GM21528 (cell line): ENCODE results near the gene MMP8.

Experiments
- ATAC-seq: cut with Tn5 transposase; IDR thresholded peaks from one replicate; pipeline ENCODE4 v1.9.1; 2021; ENCODE audit warnings: mild to moderate bottlenecking, moderate library complexity; ENCODE audit not compliant: unreplicated experiment, low FRiP score

Gene MMP8

DNA sequence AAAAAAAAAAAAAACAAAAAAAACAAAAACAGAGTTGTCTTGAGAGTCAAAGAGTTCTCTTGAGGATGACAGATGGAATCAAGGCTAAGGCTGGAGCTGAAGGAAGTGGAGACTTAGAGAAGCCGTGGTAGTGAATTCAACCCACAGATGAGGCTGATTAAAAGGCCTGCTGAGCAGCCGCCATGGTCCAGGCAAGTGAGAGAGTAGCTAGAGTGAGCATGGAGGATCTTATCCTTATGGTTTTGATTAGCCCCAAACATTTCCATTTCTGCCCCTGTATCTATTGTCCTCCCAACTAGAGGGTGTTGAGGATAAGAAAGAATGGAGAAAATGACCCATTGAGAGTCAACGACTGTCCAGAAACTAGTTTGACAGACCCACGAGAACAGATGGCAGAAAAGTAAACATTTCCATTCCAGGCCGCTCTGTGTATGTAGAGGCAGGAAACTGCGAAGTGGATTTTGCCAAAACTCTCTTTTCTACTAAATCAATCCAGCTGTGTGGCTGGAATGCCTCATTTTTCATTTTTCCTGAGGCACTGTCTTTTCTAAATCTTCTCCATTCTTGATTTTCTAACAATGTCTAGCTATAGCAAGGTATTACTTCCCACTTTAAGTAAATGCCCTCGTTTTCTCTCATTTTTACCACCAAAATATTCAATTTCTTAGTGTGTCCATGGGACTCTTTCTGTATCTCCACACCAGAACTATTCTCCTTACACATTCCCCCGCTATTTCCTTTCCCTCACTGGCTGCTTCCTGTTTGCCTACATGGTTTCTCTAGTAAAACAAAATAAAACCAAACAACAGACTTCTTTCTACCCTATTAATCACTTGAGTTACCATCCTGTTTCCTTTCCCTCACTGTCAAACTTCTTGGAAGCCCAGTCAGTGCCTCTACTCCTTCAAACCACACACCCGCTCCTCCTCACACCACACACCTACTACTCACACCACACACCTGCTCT is 5.4 kb upstream of the MMP8 start:
- no peak for ATAC-seq

DNA sequence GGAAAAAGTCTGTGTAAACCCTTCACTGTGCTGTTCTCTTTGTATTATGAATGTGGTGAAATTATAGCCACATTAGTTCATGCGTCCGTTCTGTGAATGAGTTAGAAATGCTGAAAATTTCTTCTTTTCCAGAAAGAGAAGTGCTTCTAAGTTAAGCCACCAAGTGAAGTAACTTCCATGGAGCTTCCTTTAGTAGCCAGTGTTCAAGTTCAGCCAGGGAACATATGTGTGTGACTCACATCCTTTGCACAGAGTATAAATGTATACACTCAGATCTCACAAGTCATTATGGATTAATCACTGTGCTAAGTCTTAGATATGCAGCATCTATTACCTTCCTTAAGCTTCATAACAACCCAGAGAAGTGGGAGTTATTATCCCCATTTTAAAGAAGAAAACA is 3.1 kb upstream of the MMP8 start:
- ATAC-seq, result no peak

DNA sequence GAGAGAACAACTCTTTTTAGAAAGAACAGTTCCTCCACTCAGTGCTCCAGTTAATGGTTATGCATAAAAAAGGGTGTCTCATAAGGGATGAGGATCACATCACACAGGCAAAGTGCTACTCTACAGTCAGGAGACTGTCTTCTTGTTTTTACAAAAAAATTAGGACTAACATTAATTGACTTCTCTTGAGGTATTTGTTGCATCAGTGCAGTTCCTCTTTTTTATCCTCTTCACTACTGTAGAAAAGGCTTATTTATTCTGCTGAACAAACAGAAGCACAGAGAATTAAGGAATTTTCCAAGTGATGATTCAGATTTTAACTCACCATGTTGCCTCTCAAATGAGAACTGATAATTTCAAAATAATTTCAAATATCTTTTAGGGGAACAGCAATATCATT is 1.9 kb downstream of the MMP8 start:
- no peak for ATAC-seq

GRCh38 chr11:102719620-102720277 is 5.0 kb downstream of the MMP8 start:
- ATAC-seq, result no peak

- no peak for ATAC-seq
These were observed 7.5 kb downstream of the MMP8 start for GRCh38 chr11:102717280-102717679.

- no peak for ATAC-seq
These were observed 8.2 kb downstream of the MMP8 start for GRCh38 chr11:102716527-102716926.

GRCh38 chr11:102712137-102712536 is 12.6 kb downstream of the MMP8 start:
- ATAC-seq, result no peak

DNA sequence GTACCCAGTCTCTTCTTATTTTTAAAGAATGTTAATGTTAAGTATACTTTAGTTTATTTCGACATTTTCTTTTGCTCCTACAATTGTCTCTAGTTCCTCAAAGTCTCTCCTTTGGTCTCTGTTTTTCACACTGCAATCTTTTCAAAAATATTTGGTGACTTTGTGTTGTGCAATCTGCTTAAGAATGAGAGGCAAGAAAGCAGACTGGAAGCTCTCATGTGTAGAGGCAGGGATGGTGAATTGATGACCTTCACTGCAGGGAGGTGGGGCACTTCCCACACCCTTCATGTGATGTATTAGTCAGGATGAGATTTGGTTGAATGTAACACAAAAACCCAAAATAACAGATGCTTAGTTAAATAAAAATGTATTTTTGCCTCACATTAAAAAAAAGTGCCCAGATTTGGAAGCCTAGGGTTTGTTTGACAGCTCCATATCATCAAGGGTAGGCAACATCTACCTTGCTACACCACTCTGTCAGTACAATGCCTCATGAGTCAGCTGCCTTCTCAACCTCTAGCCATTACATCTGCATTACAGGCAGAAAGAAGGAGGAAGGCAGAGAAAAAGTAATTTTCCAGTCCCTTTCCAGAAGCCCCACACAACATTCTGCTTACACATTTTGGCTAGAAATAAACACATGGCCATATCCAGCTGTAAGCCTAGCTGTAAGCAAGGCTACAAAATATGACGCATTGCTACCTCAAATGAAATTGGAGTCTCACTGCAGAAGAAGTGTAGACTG is 15.4 kb downstream of the MMP8 start:
- no peak for ATAC-seq

- ATAC-seq, result no peak
These were observed 16.1 kb downstream of the MMP8 start for GRCh38 chr11:102708654-102709053.

DNA sequence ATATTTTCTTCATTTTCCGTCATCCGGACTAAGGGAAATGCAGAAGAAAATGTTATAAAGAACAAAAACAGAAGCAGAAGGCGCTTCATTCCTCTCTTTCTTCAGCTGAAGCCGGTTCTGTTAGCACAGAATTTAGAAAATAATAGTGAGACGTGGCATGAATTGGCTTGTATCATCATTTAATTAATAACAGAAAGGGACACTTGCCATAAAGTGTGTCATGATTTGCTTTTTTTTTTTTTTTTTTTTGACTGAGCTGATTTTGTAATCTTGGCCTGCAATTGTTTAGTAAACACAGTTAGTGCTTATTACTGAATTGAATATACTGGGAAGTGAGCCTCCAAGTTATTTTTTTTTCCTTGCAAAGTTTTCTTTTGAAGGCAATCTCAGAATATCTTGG is 19.1 kb downstream of the MMP8 start, which contains the start of gene MMP27:
MMP27 (minus strand) TSS at position 144 of the 400 bp plus-strand sequence; CDS start at position 89, 55 bp downstream.
- ATAC-seq, result no peak

DNA sequence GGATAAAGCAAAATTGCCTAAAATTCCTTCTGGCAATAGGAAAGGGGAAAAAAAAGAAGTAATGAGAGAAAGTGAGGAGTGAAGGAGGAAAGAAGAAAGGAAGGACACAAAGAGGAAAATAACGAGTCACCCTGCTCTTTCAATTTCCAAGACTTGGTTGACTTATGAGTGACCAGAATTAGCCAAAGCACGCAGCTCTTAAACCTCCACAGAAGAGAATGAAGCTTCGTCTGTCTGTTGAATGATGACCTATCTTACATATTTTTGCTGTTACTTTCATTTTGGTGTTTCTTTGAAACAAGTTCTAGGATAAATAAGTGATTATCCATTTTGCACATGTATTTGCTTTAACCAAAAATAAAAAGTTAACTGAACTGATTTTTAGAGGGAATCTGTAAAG is 19.9 kb downstream of the MMP8 start:
- ATAC-seq, result no peak

GRCh38 chr11:102703826-102704493 is 20.8 kb downstream of the MMP8 start:
- no peak for ATAC-seq

DNA sequence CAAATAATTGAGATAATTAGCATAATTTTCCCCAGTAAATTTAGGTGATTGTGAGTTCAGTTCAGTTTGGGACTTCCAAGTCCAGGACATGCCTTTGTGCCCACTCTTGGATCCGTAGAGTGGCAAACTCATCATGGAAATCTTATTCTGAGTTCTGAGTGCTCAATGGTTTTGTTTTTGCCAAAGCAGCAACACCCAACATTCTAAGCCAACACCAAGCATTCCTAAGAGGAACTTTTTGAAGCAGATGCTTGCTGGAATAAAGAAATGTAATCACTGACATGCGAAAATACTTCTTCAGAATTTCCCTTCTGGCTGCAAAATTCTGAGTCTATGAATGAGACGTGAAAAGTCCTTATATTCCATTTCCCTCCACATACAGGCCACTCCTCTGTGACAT is 29.6 kb downstream of the MMP8 start:
- no peak for ATAC-seq

- ATAC-seq, result no peak
These were observed 39.0 kb downstream of the MMP8 start for GRCh38 chr11:102685754-102686153.

DNA sequence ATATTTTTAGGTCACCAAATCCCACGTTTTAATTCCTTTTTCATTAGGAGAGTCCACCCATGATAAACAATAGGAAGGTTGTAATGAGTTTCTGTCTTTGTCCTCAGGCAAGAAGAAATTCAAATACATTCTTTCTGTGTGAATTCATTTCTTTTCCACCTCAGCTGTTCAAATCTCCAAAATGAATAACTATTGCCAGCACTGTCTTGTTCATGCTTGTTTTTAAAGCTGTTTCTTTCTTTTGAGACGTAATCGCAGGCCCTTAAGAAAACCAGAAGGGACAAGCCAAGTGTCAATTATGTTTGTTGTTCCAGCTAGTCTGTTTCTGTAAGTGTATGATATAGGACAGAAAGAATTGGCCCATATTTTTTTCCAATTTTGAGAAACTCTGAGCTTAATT is 39.4 kb downstream of the MMP8 start:
- no peak for ATAC-seq

DNA sequence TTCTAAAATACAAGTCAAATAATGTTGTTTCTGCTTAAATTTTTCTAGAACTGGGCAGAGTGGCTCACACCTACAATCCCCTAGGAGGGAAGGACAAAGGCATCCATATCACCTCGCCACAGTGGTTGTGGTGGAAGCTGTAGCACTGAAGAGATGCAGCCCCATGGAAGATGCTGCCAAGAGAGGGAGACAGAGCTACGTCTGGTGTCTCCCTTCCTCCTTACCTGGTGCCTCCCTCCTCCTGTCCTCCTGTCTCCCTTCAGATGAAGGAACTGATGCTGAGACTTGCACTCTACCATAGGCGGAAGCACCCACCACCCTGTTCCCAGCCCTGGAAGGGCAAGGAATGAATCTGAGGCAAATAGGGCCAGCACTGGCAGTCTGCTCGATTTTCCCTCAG is 41.5 kb downstream of the MMP8 start:
- ATAC-seq, result no peak

DNA sequence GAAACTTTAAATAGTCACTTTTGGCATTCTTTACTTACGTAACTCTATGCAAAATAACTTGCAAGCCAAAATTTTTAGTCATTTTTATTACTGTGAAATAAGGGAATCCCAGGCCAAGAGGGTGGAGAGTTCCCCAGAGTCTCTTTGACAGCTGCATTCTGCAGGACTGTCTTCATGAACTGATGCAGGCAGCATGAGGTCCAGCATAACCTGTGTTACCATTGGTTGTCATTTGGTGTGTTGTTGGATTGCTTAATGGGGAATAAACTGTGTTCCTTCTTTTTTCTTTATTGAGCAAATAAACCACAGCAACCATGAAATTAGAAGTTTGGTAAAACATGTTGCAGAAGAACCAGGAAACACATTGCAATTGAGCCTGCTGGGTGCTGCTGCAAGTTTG is 43.8 kb downstream of the MMP8 start:
- ATAC-seq, result no peak

- no peak for ATAC-seq
These were observed 46.7 kb downstream of the MMP8 start for GRCh38 chr11:102678022-102678421.

- no peak for ATAC-seq
These were observed 48.7 kb downstream of the MMP8 start for GRCh38 chr11:102676084-102676483.

- peak; percentile 61 for ATAC-seq
These were observed 55.1 kb downstream of the MMP8 start for GRCh38 chr11:102669664-102670063.
